Measurements from ENCODE around the gene PIEZO2.
A peak's percentile ranks its signal among the peaks of the same experiment; 100 is the strongest.
"Not testable (repeated sequence)": the region's sequence is repeated elsewhere in the genome, so short reads cannot be mapped to it uniquely, and the experiment has no call there.

PIEZO2 gene

GRCh38 chr18:10894501-10894900, 254.9 kb downstream of the PIEZO2 start:
- no peak for DNase-seq (ENCODE audit: low read depth)

- no peak for DNase-seq (ENCODE audit: low read depth)
Observed at GRCh38 chr18:10893761-10894160, 255.6 kb downstream of the PIEZO2 start.

GRCh38 chr18:10893196-10893595, 256.2 kb downstream of the PIEZO2 start:
- DNase-seq (ENCODE audit: low read depth): no peak

- DNase-seq (ENCODE audit: low read depth): no peak
Observed at GRCh38 chr18:10892786-10893185, 256.6 kb downstream of the PIEZO2 start.

GRCh38 chr18:10890022-10890421, 259.3 kb downstream of the PIEZO2 start:
- no peak for DNase-seq (ENCODE audit: low read depth)

- DNase-seq (ENCODE audit: low read depth): no peak
Observed at GRCh38 chr18:10878703-10879102, 270.7 kb downstream of the PIEZO2 start.

GRCh38 chr18:10877987-10878386, 271.4 kb downstream of the PIEZO2 start:
- no peak for DNase-seq (ENCODE audit: low read depth)

GRCh38 chr18:10875811-10876210, 273.6 kb downstream of the PIEZO2 start:
- DNase-seq (ENCODE audit: low read depth): no peak

GRCh38 chr18:10872304-10872703, 277.1 kb downstream of the PIEZO2 start:
- DNase-seq (ENCODE audit: low read depth): no peak

GRCh38 chr18:10864722-10865121, 284.6 kb downstream of the PIEZO2 start:
- DNase-seq (ENCODE audit: low read depth): no peak

GRCh38 chr18:10863026-10863425, 286.3 kb downstream of the PIEZO2 start:
- DNase-seq (ENCODE audit: low read depth): no peak

GRCh38 chr18:10860928-10861327, 288.4 kb downstream of the PIEZO2 start:
- no peak for DNase-seq (ENCODE audit: low read depth)

- no peak for DNase-seq (ENCODE audit: low read depth)
Observed at GRCh38 chr18:10860382-10860781, 289.0 kb downstream of the PIEZO2 start.

GRCh38 chr18:10858477-10858876, 290.9 kb downstream of the PIEZO2 start:
- DNase-seq (ENCODE audit: low read depth): no peak

GRCh38 chr18:10856132-10856531, 293.2 kb downstream of the PIEZO2 start:
- no peak for DNase-seq (ENCODE audit: low read depth)

- no peak for DNase-seq (ENCODE audit: low read depth)
Observed at GRCh38 chr18:10852385-10853303, 296.7 kb downstream of the PIEZO2 start.

GRCh38 chr18:10851824-10852319, 297.5 kb downstream of the PIEZO2 start:
- peak; percentile 49 for DNase-seq (ENCODE audit: low read depth)

- no peak for DNase-seq (ENCODE audit: low read depth)
Observed at GRCh38 chr18:10850840-10851239, 298.5 kb downstream of the PIEZO2 start.

GRCh38 chr18:10850216-10850615, 299.2 kb downstream of the PIEZO2 start:
- DNase-seq (ENCODE audit: low read depth): no peak

- no peak for DNase-seq (ENCODE audit: low read depth)
Observed at GRCh38 chr18:10847907-10848306, 301.5 kb downstream of the PIEZO2 start.

- no peak for DNase-seq (ENCODE audit: low read depth)
Observed at GRCh38 chr18:10847408-10847790, 302.0 kb downstream of the PIEZO2 start.

- no peak for DNase-seq (ENCODE audit: low read depth)
Observed at GRCh38 chr18:10846657-10847407, 302.5 kb downstream of the PIEZO2 start.

GRCh38 chr18:10846035-10846434, 303.3 kb downstream of the PIEZO2 start:
- DNase-seq (ENCODE audit: low read depth): not testable (repeated sequence)

Data from HS-27A (cell line).